Measurements from ENCODE around the gene RYR1.
"Not testable (repeated sequence)": the region's sequence is repeated elsewhere in the genome, so short reads cannot be mapped to it uniquely, and the experiment has no call there.

RYR1 gene

GRCh38 chr19:38555200-38555599 is 121.7 kb downstream of the RYR1 start:
- DNase-seq (ENCODE audit: low read depth): no peak
- no peak for TF ChIP-seq CTCF (conservative IDR thresholded peaks at IDR 0.05; ENCODE audit: low read length)
- no peak overlapping the region for H3K4me3 ChIP-seq (ENCODE audit: low read length)

GRCh38 chr19:38556521-38557174 is 123.2 kb downstream of the RYR1 start:
- no peak; the same call in 1 of the 2 replicates for TF ChIP-seq CTCF (conservative IDR thresholded peaks at IDR 0.05; ENCODE audit: low read length)
- DNase-seq (ENCODE audit: low read depth): peak; percentile 2
- H3K4me3 ChIP-seq (ENCODE audit: low read length): no peak overlapping the region

GRCh38 chr19:38557205-38557799 is 123.8 kb downstream of the RYR1 start:
- H3K4me3 ChIP-seq (ENCODE audit: low read length): no peak overlapping the region
- no peak for DNase-seq (ENCODE audit: low read depth)
- TF ChIP-seq CTCF (conservative IDR thresholded peaks at IDR 0.05; ENCODE audit: low read length): no peak

GRCh38 chr19:38558933-38559332 is 125.4 kb downstream of the RYR1 start:
- DNase-seq (ENCODE audit: low read depth); H3K4me3 ChIP-seq (ENCODE audit: low read length): not testable (repeated sequence)

GRCh38 chr19:38559428-38560401 is 126.2 kb downstream of the RYR1 start:
- peak; percentile 2 for DNase-seq (ENCODE audit: low read depth)
- no peak for TF ChIP-seq CTCF (conservative IDR thresholded peaks at IDR 0.05; ENCODE audit: low read length)
- no peak overlapping the region for H3K4me3 ChIP-seq (ENCODE audit: low read length)

GRCh38 chr19:38561053-38561606 is 127.6 kb downstream of the RYR1 start:
- DNase-seq (ENCODE audit: low read depth): no peak
- H3K4me3 ChIP-seq (ENCODE audit: low read length): no peak overlapping the region
- no peak for TF ChIP-seq CTCF (conservative IDR thresholded peaks at IDR 0.05; ENCODE audit: low read length)

- no peak overlapping the region for H3K4me3 ChIP-seq (ENCODE audit: low read length)
- no peak for TF ChIP-seq CTCF (conservative IDR thresholded peaks at IDR 0.05; ENCODE audit: low read length)
- no peak for DNase-seq (ENCODE audit: low read depth)
Measured at GRCh38 chr19:38561658-38562057, 128.2 kb downstream of the RYR1 start.
